H1 (cell line): ENCODE results near the gene SEMA3D. TPM values are rescaled to one million over a fixed set of nuclear protein-coding genes. Genes with fewer than 3 reads are reported as not detected.

Source experiments
- CTCF ChIA-PET: fragments of 300-600 bp; sonication (Branson Sonifier 250); formaldehyde crosslinking; loops from one replicate; lab custom pipeline; 2021; ENCODE audit not compliant: partially characterized antibody; lab: Charles Lee
- POLR2A ChIA-PET: fragments of 300-600 bp; sonication (Branson Sonifier 250); formaldehyde crosslinking; loops from one replicate; lab custom pipeline; 2021; ENCODE audit warnings: inconsistent platforms; ENCODE audit not compliant: partially characterized antibody; lab: Charles Lee
- DNase-seq, 2 experiments: peaks; one replicate each; pipeline versions ENCODE4 v3.0.0 to v3.0.0-alpha.2; 2010 to 2022; ENCODE audit warnings: low spot score in 2 of 2, low read depth in 1 of 2, mixed read lengths in 1 of 2
- FAIRE-seq: peaks from 2 replicates; lab custom pipeline; 2011; peaks lifted over from hg19 to GRCh38; lab: Jason Lieb, UNC
- H2AFZ ChIP-seq: 2 replicates; pipeline ENCODE4 v1.8.1; 2012; ENCODE audit warnings: low read length, inconsistent platforms
- H2AK5ac ChIP-seq: 2 replicates; pipeline ENCODE4 v1.6.1; 2013; ENCODE audit warnings: low read depth, low read length
- H2BK120ac ChIP-seq: replicated peaks from 2 replicates; pipeline ENCODE3; 2013; ENCODE audit warnings: low read depth, low read length, inconsistent platforms
- H2BK12ac ChIP-seq: 2 replicates; pipeline ENCODE4 v1.6.1; 2013; ENCODE audit warnings: low read depth, low read length
- H2BK15ac ChIP-seq: 2 replicates; pipeline ENCODE4 v1.6.1; 2013; ENCODE audit warnings: low read length
- H2BK20ac ChIP-seq: 2 replicates; pipeline ENCODE4 v1.6.1; 2013; ENCODE audit warnings: low read length
- H2BK5ac ChIP-seq: 2 replicates; pipeline ENCODE4 v1.6.1; 2013; ENCODE audit warnings: low read depth, low read length
- H3K14ac ChIP-seq: 2 replicates; pipeline ENCODE4 v1.6.1; 2013; ENCODE audit warnings: inconsistent platforms; ENCODE audit not compliant: insufficient read length
- H3K18ac ChIP-seq: 2 replicates; pipeline ENCODE4 v1.6.1; 2013; ENCODE audit warnings: low read length; ENCODE audit errors: extremely low read depth
- H3K23ac ChIP-seq: 2 replicates; pipeline ENCODE4 v1.6.1; 2013; ENCODE audit warnings: inconsistent platforms; ENCODE audit not compliant: insufficient read length
- H3K23me2 ChIP-seq: 2 replicates; pipeline ENCODE4 v1.6.1; 2013; ENCODE audit warnings: low read depth, low read length
- H3K27ac ChIP-seq: 2 replicates; pipeline ENCODE4 v1.6.1; 2011; ENCODE audit warnings: low read depth, low read length, inconsistent platforms
- H3K27me3 ChIP-seq, 4 experiments: replicated peaks in 1 of 4; 1 replicate in 1 of 4; 2 replicates in 3 of 4; pipeline versions ENCODE4 v1.6.1 to v1.8.1; 2011 to 2013; ENCODE audit warnings: low read length in 3 of 4, mild to moderate bottlenecking in 3 of 4, inconsistent platforms in 2 of 4, mixed read lengths in 2 of 4, moderate library complexity in 1 of 4; ENCODE audit not compliant: control insufficient read depth in 3 of 4, insufficient read depth in 3 of 4; ENCODE audit errors: extremely low read depth in 1 of 4
- H3K36me3 ChIP-seq, 4 experiments: 2 replicates each; pipeline versions ENCODE4 v1.6.1 to v1.8.1; 2011 to 2013; ENCODE audit warnings: mild to moderate bottlenecking in 4 of 4, low read length in 3 of 4, moderate library complexity in 2 of 4, control low read depth in 1 of 4, inconsistent platforms in 1 of 4; ENCODE audit not compliant: insufficient read depth in 4 of 4, control insufficient read depth in 2 of 4
- H3K4ac ChIP-seq: replicated peaks from 2 replicates; pipeline ENCODE3; 2013; ENCODE audit warnings: low read length, low read depth, mixed read lengths, inconsistent platforms; ENCODE audit not compliant: insufficient read length
- H3K4me1 ChIP-seq, 4 experiments: replicated peaks in 1 of 4; 1 replicate in 1 of 4; 2 replicates in 3 of 4; pipeline versions ENCODE4 v1.6.1 to v1.8.1; 2011 to 2013; ENCODE audit warnings: low read length in 3 of 4, inconsistent platforms in 2 of 4, mixed read lengths in 1 of 4; ENCODE audit not compliant: insufficient read depth in 4 of 4, control insufficient read depth in 3 of 4
- H3K4me2 ChIP-seq, 2 experiments: 2 replicates each; pipeline versions ENCODE4 v1.6.1 to v1.8.1; 2011 to 2013; ENCODE audit warnings: low read depth in 2 of 2, low read length in 2 of 2, control low read depth in 1 of 2, inconsistent platforms in 1 of 2, mild to moderate bottlenecking in 1 of 2; ENCODE audit not compliant: insufficient read depth in 1 of 2
- H3K4me3 ChIP-seq, 4 experiments: fragments of 200-600, 300-600 bp in 1 of 4; sonication (generic), shearing (Covaris generic), sonication (Bioruptor Twin) in 1 of 4; 2 replicates each; pipeline versions ENCODE4 v1.5.1 to v1.8.1; 2011 to 2016; ENCODE audit warnings: low read length in 4 of 4, low read depth in 3 of 4, control low read depth in 2 of 4, inconsistent platforms in 2 of 4, mild to moderate bottlenecking in 2 of 4, mixed read lengths in 1 of 4, moderate library complexity in 1 of 4; ENCODE audit not compliant: insufficient read depth in 2 of 4; ENCODE audit errors: extremely low read depth in 1 of 4
- H3K56ac ChIP-seq: replicated peaks from 2 replicates; pipeline ENCODE3; 2013; ENCODE audit warnings: low read depth, mild to moderate bottlenecking, mixed read lengths, low read length, inconsistent platforms; ENCODE audit not compliant: insufficient read length
- H3K79me1 ChIP-seq: 2 replicates; pipeline ENCODE4 v1.6.1; 2013; ENCODE audit warnings: low read depth, low read length, control low read depth
- H3K79me2 ChIP-seq, 2 experiments: 2 replicates each; pipeline versions ENCODE4 v1.6.1 to v1.8.1; 2012 to 2013; ENCODE audit warnings: low read length in 2 of 2, mild to moderate bottlenecking in 2 of 2, inconsistent platforms in 1 of 2; ENCODE audit not compliant: insufficient read depth in 2 of 2, control insufficient read depth in 1 of 2
- H3K9ac ChIP-seq, 4 experiments: replicated peaks in 1 of 4; 1 replicate in 1 of 4; 2 replicates in 3 of 4; pipeline versions ENCODE4 v1.6.1 to v1.8.1; 2011 to 2013; ENCODE audit warnings: low read depth in 3 of 4, low read length in 3 of 4, control low read depth in 2 of 4, mild to moderate bottlenecking in 2 of 4, moderate library complexity in 2 of 4, inconsistent platforms in 1 of 4; ENCODE audit errors: extremely low read depth in 1 of 4
- H3K9me3 ChIP-seq, 2 experiments: 2 replicates each; pipeline versions ENCODE4 v1.6.1 to v1.8.1; 2012 to 2013; ENCODE audit warnings: mild to moderate bottlenecking in 2 of 2, moderate library complexity in 2 of 2, control low read depth in 1 of 2, inconsistent platforms in 1 of 2, low read depth in 1 of 2, low read length in 1 of 2, mixed read lengths in 1 of 2; ENCODE audit not compliant: insufficient read depth in 2 of 2
- H4K20me1 ChIP-seq, 2 experiments: replicated peaks in 1 of 2; 2 replicates each; pipeline versions ENCODE3 to v1.8.1; 2011 to 2013; ENCODE audit warnings: inconsistent platforms in 2 of 2, low read length in 2 of 2, mild to moderate bottlenecking in 1 of 2; ENCODE audit not compliant: insufficient read depth in 2 of 2, control insufficient read depth in 1 of 2
- H4K5ac ChIP-seq: 2 replicates; pipeline ENCODE4 v1.6.1; 2013; ENCODE audit warnings: low read length, low read depth, mixed read lengths, inconsistent platforms; ENCODE audit not compliant: insufficient read length
- H4K8ac ChIP-seq: 2 replicates; pipeline ENCODE4 v1.8.0; 2013; ENCODE audit warnings: mild to moderate bottlenecking, moderate library complexity, low read length, inconsistent platforms; ENCODE audit not compliant: insufficient read depth; ENCODE audit errors: extremely low read depth
- H4K91ac ChIP-seq: replicated peaks from 2 replicates; pipeline ENCODE3; 2013; ENCODE audit warnings: low read length, mixed read lengths, inconsistent platforms; ENCODE audit not compliant: insufficient read length
- BRCA1 ChIP-seq: IDR thresholded peaks from 2 replicates; pipeline ENCODE4 v1.6.1; 2012; ENCODE audit warnings: low read depth, low read length, improper control_type of control experiment
- CBX5 ChIP-seq: fragments of 300-800, 300-1000 bp; sonication (generic); IDR thresholded peaks from 2 replicates; pipeline ENCODE4 v1.7.1; 2016; ENCODE audit warnings: antibody characterized with exemption, low read length, low read depth
- CHD2 ChIP-seq: IDR thresholded peaks from 2 replicates; pipeline ENCODE4 v1.6.1; 2012; ENCODE audit warnings: low read length, improper control_type of control experiment
- FOSL1 ChIP-seq: IDR thresholded peaks from 2 replicates; pipeline ENCODE4 v1.6.1; 2011; ENCODE audit warnings: mild to moderate bottlenecking, low read depth, low read length, moderate library complexity; ENCODE audit not compliant: insufficient read depth
- GTF2F1 ChIP-seq: IDR thresholded peaks from 2 replicates; pipeline ENCODE4 v1.6.1; 2012; ENCODE audit warnings: low read depth, low read length, improper control_type of control experiment, borderline replicate concordance
- KDM1A ChIP-seq: fragments of 200-600, 300-600 bp; sonication (generic); IDR thresholded peaks from 2 replicates; pipeline ENCODE4 v1.7.1; 2016; ENCODE audit warnings: mild to moderate bottlenecking, low read length, borderline replicate concordance
- KDM4A ChIP-seq: IDR thresholded peaks from one replicate; pipeline ENCODE4 v1.7.1; 2012; ENCODE audit warnings: low read depth, mild to moderate bottlenecking, moderate library complexity, low read length, inconsistent platforms; ENCODE audit not compliant: severe bottlenecking
- RNF2 ChIP-seq: fragments of 200-900, 300-1000 bp; sonication (generic); IDR thresholded peaks from 2 replicates; pipeline ENCODE4 v1.7.1; 2016; ENCODE audit warnings: borderline replicate concordance, low read depth, mild to moderate bottlenecking, antibody characterized with exemption, low read length; ENCODE audit not compliant: poor library complexity, severe bottlenecking; ENCODE audit errors: missing control alignments
- SP1 ChIP-seq: IDR thresholded peaks from 2 replicates; pipeline ENCODE4 v1.6.1; 2011; ENCODE audit warnings: low read depth, low read length
- SRF ChIP-seq: IDR thresholded peaks from 2 replicates; pipeline ENCODE4 v1.6.1; 2011; ENCODE audit warnings: mild to moderate bottlenecking, low read depth, low read length, moderate library complexity
- TAF1 ChIP-seq: IDR thresholded peaks from 2 replicates; pipeline ENCODE4 v1.6.1; 2011; ENCODE audit warnings: mild to moderate bottlenecking, low read depth, low read length
- TEAD4 ChIP-seq: IDR thresholded peaks from 2 replicates; pipeline ENCODE4 v1.6.1; 2012; ENCODE audit warnings: low read depth, low read length, inconsistent platforms, mixed read lengths
- YY1 ChIP-seq: IDR thresholded peaks from 2 replicates; pipeline ENCODE4 v1.6.1; 2011; ENCODE audit warnings: low read depth, mild to moderate bottlenecking, low read length
- whole genome bisulfite sequencing, 2 experiments: shearing (Covaris generic) in 1 of 2; methylation state at CpG; one replicate each; pipeline versions ENCODE4 v1.1.6 to v1.1.7; 2013 to 2015; ENCODE audit warnings: low lambda C conversion rate in 2 of 2, mixed read lengths in 2 of 2, inconsistent platforms in 1 of 2, low coverage in 1 of 2, missing lambda C conversion rate in 1 of 2; ENCODE audit not compliant: insufficient replicate concordance in 2 of 2, insufficient coverage in 1 of 2, insufficient read length in 1 of 2; ENCODE audit errors: extremely low coverage in 1 of 2, missing lambda C conversion rate in 1 of 2; 5-methylcytosine and 5-hydroxymethylcytosine counted together
- polyA plus RNA-seq, 7 experiments: library from polyadenylated mRNA; depleted of rRNA in 3 of 7; stranded (reverse) in 5 of 7; unstranded in 2 of 7; fragments of >200 nt in 5 of 7; fragments of 200-250 nt in 2 of 7; gene quantifications; 1 replicate in 5 of 7; 2 replicates in 1 of 7; 4 replicates in 1 of 7; pipeline versions ENCODE4 v1.2.1 to v1.2.3, GENCODE V29; 2011 to 2013; ENCODE audit warnings: missing spikeins in 2 of 7, mixed read lengths in 2 of 7
- total RNA-seq: library from RNA; stranded (reverse); fragmentation: NEBNext Ultra II Directional; extraction: Animal tissue kit (Norgen Biotek cat#: 25700); gene quantifications from 2 replicates; pipeline ENCODE4 v1.2.1, GENCODE V29; 2021
- TF ChIP-seq, protein P1 (sequence below): IDR thresholded peaks from 2 replicates; pipeline ENCODE4 v1.6.1; 2011; ENCODE audit warnings: low read length, improper control_type of control experiment

Gene SEMA3D
- total and polyA plus RNA-seq, 2 of the 8 experiments (the other 6 are each of a cell fraction or from before 2014, with no cell fraction given): 1.6 to 3.5 TPM

DNA sequence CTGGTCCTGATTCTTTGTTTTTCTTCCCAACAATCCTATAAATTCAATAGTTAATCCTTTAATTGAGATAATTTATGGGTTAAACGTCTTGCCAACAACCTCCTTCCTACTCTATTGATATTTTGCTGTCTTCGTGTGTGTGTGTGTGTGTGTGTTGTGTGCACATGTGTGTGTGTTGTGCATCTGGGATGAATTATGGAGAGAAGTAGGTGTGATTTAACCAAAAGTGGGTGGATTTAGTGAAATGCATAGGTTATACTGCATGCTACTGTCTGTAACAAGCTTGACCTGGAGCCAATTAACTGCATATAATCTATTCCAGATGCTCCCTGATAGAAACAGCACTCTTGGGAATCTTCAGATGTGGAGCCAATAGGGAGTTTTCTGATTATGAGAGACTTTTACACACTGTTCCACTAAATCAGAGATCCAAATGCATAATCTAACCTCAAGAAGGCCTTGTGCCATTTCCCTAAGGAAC is 61.2 kb downstream of the SEMA3D start:
- H3K27ac ChIP-seq: no peak overlapping the region
- no peak overlapping the region for H2AK5ac ChIP-seq
- H2BK20ac ChIP-seq: no peak overlapping the region
- no peak overlapping the region for H4K91ac ChIP-seq
- no peak overlapping the region for H3K4me2 ChIP-seq
- no peak overlapping the region for H2BK5ac ChIP-seq
- H3K23me2 ChIP-seq: no peaks in the 10 kb centered on the region
- H3K27me3 ChIP-seq: peaks cover 0 to 1% (median 0%) of the 10 kb centered on the region in 4 experiments; a peak in 1 of 7 replicates
- CTCF ChIA-PET: interaction anchor here (0.6 to 0.7 kb wide), 2 partner anchors 9 to 30 kb away, joined by 3 to 4 read pairs; no protein-coding TSS in a partner anchor
- no peak overlapping the region for H4K5ac ChIP-seq
- H3K9ac ChIP-seq: no peak overlapping the region
- H3K23ac ChIP-seq: no peak overlapping the region
- H3K9me3 ChIP-seq: no peaks in the 10 kb centered on the region
- H2BK15ac ChIP-seq: no peak overlapping the region
- no peak overlapping the region for H2BK120ac ChIP-seq
- DNase-seq (no peak), FAIRE-seq (no peak)
- no peak overlapping the region for H3K14ac ChIP-seq
- H3K4me3 ChIP-seq: no peak overlapping the region
- H4K20me1 ChIP-seq: no peaks in the 10 kb centered on the region
- POLR2A ChIA-PET: no interaction called here
- H3K18ac ChIP-seq: no peak overlapping the region
- H3K36me3 ChIP-seq: no peaks in the 10 kb centered on the region
- WGBS, 2 experiments: 92% methylated on average over 2 of the region's 2 CpGs; no CpG with 5 or more reads in 1 of the 2 experiments
- H3K4me1 ChIP-seq: no peaks in the 10 kb centered on the region
- H4K8ac ChIP-seq: no peak overlapping the region
- H3K79me1 ChIP-seq: no peaks in the 10 kb centered on the region
- peak overlapping the region; percentile 3; the same call in 1 of the 2 replicates for H2AFZ ChIP-seq
- H3K56ac ChIP-seq: no peak overlapping the region
- no peaks in the 10 kb centered on the region for H3K79me2 ChIP-seq
- H3K4ac ChIP-seq: no peak overlapping the region
- H2BK12ac ChIP-seq: no peak overlapping the region
- TF ChIP-seq SP1 (no peak), YY1 (no peak), RNF2 (no peak), BRCA1 (no peak), TAF1 (no peak), CBX5 (no peak), CHD2 (no peak), GTF2F1 (no peak), TEAD4 (no peak), KDM1A (no peak), FOSL1 (no peak), KDM4A (no peak), SRF (no peak)
- TF ChIP-seq, protein P1, sequence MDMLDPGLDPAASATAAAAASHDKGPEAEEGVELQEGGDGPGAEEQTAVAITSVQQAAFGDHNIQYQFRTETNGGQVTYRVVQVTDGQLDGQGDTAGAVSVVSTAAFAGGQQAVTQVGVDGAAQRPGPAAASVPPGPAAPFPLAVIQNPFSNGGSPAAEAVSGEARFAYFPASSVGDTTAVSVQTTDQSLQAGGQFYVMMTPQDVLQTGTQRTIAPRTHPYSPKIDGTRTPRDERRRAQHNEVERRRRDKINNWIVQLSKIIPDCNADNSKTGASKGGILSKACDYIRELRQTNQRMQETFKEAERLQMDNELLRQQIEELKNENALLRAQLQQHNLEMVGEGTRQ: no peak
